Mammary epithelial cell (primary cell): ENCODE results near the gene SOX11.

Source experiments
- CTCF ChIP-seq, 2 donors: IDR thresholded peaks in 1 of 2; conservative IDR thresholded peaks in 1 of 2; 2 replicates each; pipeline ENCODE4 v1.5.1; 2011 to 2012; ENCODE audit warnings: inconsistent platforms in 2 of 2, low read length in 2 of 2, mild to moderate bottlenecking in 2 of 2, control low read depth in 1 of 2, low read depth in 1 of 2; ENCODE audit not compliant: insufficient read depth in 1 of 2; ENCODE audit errors: extremely low read depth in 1 of 2
- EZH2 ChIP-seq: IDR thresholded peaks from 2 replicates; pipeline ENCODE4 v1.6.1; 2012; ENCODE audit warnings: low read length, inconsistent platforms, borderline replicate concordance

GRCh38 chr2:5748391-5748790 is 56.2 kb downstream of the SOX11 start:
- TF ChIP-seq CTCF (conservative IDR thresholded peaks at IDR 0.05 in 1 of 2, IDR thresholded peaks at IDR 0.05 in 1 of 2; ENCODE audit: extremely low read depth in 1 of 2, insufficient read depth in 1 of 2, low read depth in 1 of 2, low read length in 2 of 2) (no peak), EZH2 (no peak)
